Astrocyte of the spinal cord (primary cell): ENCODE results near the gene VDAC2.
"Not testable (repeated sequence)": the region's sequence is repeated elsewhere in the genome, so short reads cannot be mapped to it uniquely, and the experiment has no call there.

Source experiments
- DNase-seq: peaks from one replicate; pipeline ENCODE4 v3.0.0; 2011; ENCODE audit warnings: low read depth, low spot score
- H3K4me3 ChIP-seq: 2 replicates; pipeline ENCODE4 v1.5.1; 2011; ENCODE audit warnings: low read depth, mild to moderate bottlenecking, low read length, moderate library complexity
- CTCF ChIP-seq: IDR thresholded peaks from 2 replicates; pipeline ENCODE4 v1.5.1; 2012; ENCODE audit warnings: low read depth, mild to moderate bottlenecking, low read length, inconsistent platforms
- in situ Hi-C: cut with HindIII; loops from 2 replicates; pipeline ENCODE4 v1.10.0; 2017; ENCODE audit warnings: low sequenced_read_pairs

The VDAC2 gene

GRCh38 chr10:75201793-75202307 lies 8.7 kb upstream of the VDAC2 start:
- TF ChIP-seq CTCF: no peak
- no peak overlapping the region for H3K4me3 ChIP-seq
- DNase-seq: no peak
- in situ Hi-C loops: no loop called here

GRCh38 chr10:75202321-75203045 lies 8.1 kb upstream of the VDAC2 start:
- H3K4me3 ChIP-seq: no peak overlapping the region
- no peak for TF ChIP-seq CTCF
- peak; percentile 41 for DNase-seq
- in situ Hi-C loops: no loop called here

- in situ Hi-C loops, H3K4me3 ChIP-seq, DNase-seq: not testable (repeated sequence)
These were observed 7.5 kb upstream of the VDAC2 start for GRCh38 chr10:75203046-75203620.

GRCh38 chr10:75203724-75204123 lies 6.9 kb upstream of the VDAC2 start:
- no peak overlapping the region for H3K4me3 ChIP-seq
- DNase-seq: no peak
- TF ChIP-seq CTCF: no peak
- in situ Hi-C loops: no loop called here

- DNase-seq: no peak
- H3K4me3 ChIP-seq: no peak overlapping the region
- in situ Hi-C loops: no loop called here
- TF ChIP-seq CTCF: no peak
These were observed 4.7 kb upstream of the VDAC2 start for GRCh38 chr10:75205908-75206307.

- in situ Hi-C loops, DNase-seq, H3K4me3 ChIP-seq: not testable (repeated sequence)
These were observed 4.0 kb upstream of the VDAC2 start for GRCh38 chr10:75206638-75207037.

- in situ Hi-C loops: no loop called here
- no peak for DNase-seq
- TF ChIP-seq CTCF: no peak
- H3K4me3 ChIP-seq: no peak overlapping the region
These were observed 3.3 kb upstream of the VDAC2 start for GRCh38 chr10:75207079-75207856.
